ENCODE results near the gene MAML2. TPM values are rescaled to one million over a fixed set of nuclear protein-coding genes. Genes with fewer than 3 reads are reported as not detected.
A peak's percentile ranks its signal among the peaks of the same experiment; 100 is the strongest.

MAML2 gene
- total and polyA plus RNA-seq, 9 of the 15 experiments (the other 6 are each of a cell fraction or from before 2014, with no cell fraction given): 0.79 to 6.8 (median 4.8) TPM

GRCh38 chr11:96188243-96189006 lies 154.6 kb downstream of the MAML2 start:
- no peak for FAIRE-seq
- no peak overlapping the region for H3K27ac ChIP-seq (ENCODE audit: extremely low read depth, low read depth, low read length)
- H3K4me2 ChIP-seq (ENCODE audit: insufficient read depth, low read length): no peak overlapping the region
- TF ChIP-seq MYC (IDR thresholded peaks at IDR 0.05; ENCODE audit: low read depth, low read length): no peak
- TF ChIP-seq MYC (CRISPR knock-in tag; IDR thresholded peaks at IDR 0.05; ENCODE audit: borderline replicate concordance, low read depth): no peak
- TF ChIP-seq ZNF133 (CRISPR knock-in tag; IDR thresholded peaks at IDR 0.05): no peak
- TF ChIP-seq EGR1 (conservative IDR thresholded peaks at IDR 0.05): peak; percentile 44
- no peak for TF ChIP-seq PCBP1 (IDR thresholded peaks at IDR 0.05; ENCODE audit: low read depth, low read length, poor library complexity, severe bottlenecking)
- ATAC-seq: 0 out of 3 replicates have a peak, but pooled peaks have one; percentile 31
- no peaks in the 10 kb centered on the region for H3K27me3 ChIP-seq (ENCODE audit: control insufficient read depth in 2 of 2, insufficient read depth in 2 of 2, low read length in 2 of 2)
- CTCF ChIA-PET (ENCODE audit: low intra/inter-chr PET ratio): no interaction called here
- in situ Hi-C loops (cut with MboI) (no loop called here), intact Hi-C loops (cut with micrococcal nuclease) (no loop called here)
- no peaks in the 10 kb centered on the region for H3K9me3 ChIP-seq (replicated peaks; ENCODE audit: control insufficient read depth, insufficient read depth, low read depth, low read length)
- no peaks in the 10 kb centered on the region for H3K79me2 ChIP-seq (ENCODE audit: control insufficient read depth, insufficient read depth, low read length)
- no peaks in the 10 kb centered on the region; a peak in 1 of 5 replicates for H3K4me1 ChIP-seq (replicated peaks in 1 of 2; ENCODE audit: control insufficient read depth in 2 of 2, insufficient read depth in 2 of 2, low read length in 2 of 2)
- no TSS peak for BruUV-seq (replicated peaks)
- no peaks in the 10 kb centered on the region for H3K9me1 ChIP-seq (ENCODE audit: control insufficient read depth, insufficient read depth, low read length)
- peak overlapping the region; percentile 12; the same call in 1 of the 2 replicates for H2AFZ ChIP-seq (ENCODE audit: low read depth, low read length)
- no peaks in the 10 kb centered on the region for H3K36me3 ChIP-seq (ENCODE audit: control insufficient read depth, insufficient read depth, low read length)
- no peak overlapping the region for H3K9ac ChIP-seq (ENCODE audit: insufficient read depth in 1 of 2, low read depth in 2 of 2, low read length in 2 of 2)
- POLR2A ChIA-PET: no interaction called here
- DNase-seq (ENCODE audit: extremely low read depth in 1 of 4, low spot score in 3 of 4): peak in 2 of 4 experiments; percentile 12 to 18
- H4K20me1 ChIP-seq (replicated peaks; ENCODE audit: control insufficient read depth, insufficient read depth, low read length): no peaks in the 10 kb centered on the region
- H3K4me3 ChIP-seq: no peak overlapping the region
- 5% methylated on average over 2 of the region's 2 CpGs for WGBS (ENCODE audit: insufficient coverage, low coverage, missing lambda C conversion rate)

- DNase-seq (ENCODE audit: extremely low read depth in 1 of 4, low spot score in 3 of 4) (no peak), ATAC-seq (no peak), FAIRE-seq (no peak)
- TF ChIP-seq ZBTB1 (CRISPR knock-in tag; IDR thresholded peaks at IDR 0.05; ENCODE audit: borderline replicate concordance, low read depth) (no peak), ZNF551 (CRISPR knock-in tag; IDR thresholded peaks at IDR 0.05) (no peak), POLR3A (IDR thresholded peaks at IDR 0.05; ENCODE audit: borderline replicate concordance, extremely low read depth, insufficient read depth, insufficient read length) (no peak), RNF2 (IDR thresholded peaks at IDR 0.05) (no peak), ZNF696 (CRISPR knock-in tag; conservative IDR thresholded peaks at IDR 0.05) (no peak), ZNF75A (CRISPR knock-in tag; IDR thresholded peaks at IDR 0.05) (no peak)
- WGBS (ENCODE audit: insufficient coverage, low coverage, missing lambda C conversion rate): 71% methylated on average over 3 of the region's 3 CpGs
- no peak overlapping the region for H2AFZ ChIP-seq (ENCODE audit: low read depth, low read length)
- intact Hi-C loops (cut with micrococcal nuclease): no loop called here
- no TSS peak for BruUV-seq (replicated peaks)
- H3K36me3 ChIP-seq (ENCODE audit: control insufficient read depth, insufficient read depth, low read length): no peaks in the 10 kb centered on the region
- no peaks in the 10 kb centered on the region; a peak in 1 of 5 replicates for H3K4me1 ChIP-seq (replicated peaks in 1 of 2; ENCODE audit: control insufficient read depth in 2 of 2, insufficient read depth in 2 of 2, low read length in 2 of 2)
- no peaks in the 10 kb centered on the region for H3K9me3 ChIP-seq (replicated peaks; ENCODE audit: control insufficient read depth, insufficient read depth, low read depth, low read length)
- no peak overlapping the region for H3K9ac ChIP-seq (ENCODE audit: insufficient read depth in 1 of 2, low read depth in 2 of 2, low read length in 2 of 2)
- H3K27ac ChIP-seq (ENCODE audit: extremely low read depth, low read depth, low read length): no peak overlapping the region
- no peaks in the 10 kb centered on the region for H3K79me2 ChIP-seq (ENCODE audit: control insufficient read depth, insufficient read depth, low read length)
- H3K4me3 ChIP-seq: no peak overlapping the region
- ChIA-PET CTCF (ENCODE audit: low intra/inter-chr PET ratio) (no interaction called here), POLR2A (no interaction called here)
- H4K20me1 ChIP-seq (replicated peaks; ENCODE audit: control insufficient read depth, insufficient read depth, low read length): no peaks in the 10 kb centered on the region
- in situ Hi-C loops (cut with MboI): no loop called here
- H3K9me1 ChIP-seq (ENCODE audit: control insufficient read depth, insufficient read depth, low read length): no peaks in the 10 kb centered on the region
- H3K4me2 ChIP-seq (ENCODE audit: insufficient read depth, low read length): no peak overlapping the region
- H3K27me3 ChIP-seq (ENCODE audit: control insufficient read depth in 2 of 2, insufficient read depth in 2 of 2, low read length in 2 of 2): no peaks in the 10 kb centered on the region
Observed at GRCh38 chr11:96187822-96188221, 155.2 kb downstream of the MAML2 start.

All from K562 (cell line).